HG03571 (cell line): Measurements from ENCODE around the gene PAQR5.
"Not testable (repeated sequence)": the region's sequence is repeated elsewhere in the genome, so short reads cannot be mapped to it uniquely, and the experiment has no call there.

Experiments
- ATAC-seq: cut with Tn5 transposase; IDR thresholded peaks from one replicate; pipeline ENCODE4 v1.9.1; 2021; ENCODE audit not compliant: unreplicated experiment

PAQR5 gene

GRCh38 chr15:69415381-69415780, 116.7 kb downstream of the PAQR5 start:
- ATAC-seq = no peak

GRCh38 chr15:69417581-69417980, 118.9 kb downstream of the PAQR5 start:
- no peak for ATAC-seq

- ATAC-seq = no peak
Measured at GRCh38 chr15:69421498-69421897, 122.8 kb downstream of the PAQR5 start.

- ATAC-seq = no peak
Measured at GRCh38 chr15:69422336-69422895, 123.7 kb downstream of the PAQR5 start.

- ATAC-seq = no peak
Measured at GRCh38 chr15:69424001-69424400, 125.3 kb downstream of the PAQR5 start.

- no peak for ATAC-seq
Measured at GRCh38 chr15:69424748-69425413, 126.2 kb downstream of the PAQR5 start.

GRCh38 chr15:69433831-69434230, 135.1 kb downstream of the PAQR5 start:
- no peak for ATAC-seq

GRCh38 chr15:69434238-69434637, 135.5 kb downstream of the PAQR5 start:
- no peak for ATAC-seq

- ATAC-seq = no peak
Measured at GRCh38 chr15:69434679-69435078, 136.0 kb downstream of the PAQR5 start.

- ATAC-seq = no peak
Measured at GRCh38 chr15:69435985-69436384, 137.3 kb downstream of the PAQR5 start.

GRCh38 chr15:69436951-69437350, 138.2 kb downstream of the PAQR5 start:
- no peak for ATAC-seq

GRCh38 chr15:69439623-69440022, 140.9 kb downstream of the PAQR5 start:
- ATAC-seq = no peak

GRCh38 chr15:69443032-69443611, 144.4 kb downstream of the PAQR5 start:
- ATAC-seq = peak; percentile 61

GRCh38 chr15:69444686-69445085, 146.0 kb downstream of the PAQR5 start:
- no peak for ATAC-seq

- no peak for ATAC-seq
Measured at GRCh38 chr15:69446953-69447352, 148.2 kb downstream of the PAQR5 start.

- ATAC-seq = not testable (repeated sequence)
Measured at GRCh38 chr15:69450221-69450620, 151.5 kb downstream of the PAQR5 start.

GRCh38 chr15:69450968-69451695, 152.4 kb downstream of the PAQR5 start:
- ATAC-seq = no peak

GRCh38 chr15:69451951-69452691, 153.4 kb downstream of the PAQR5 start:
- peak; percentile 1 for ATAC-seq

GRCh38 chr15:69452692-69453521, 154.2 kb downstream of the PAQR5 start, which contains the start of gene RPLP1:
RPLP1 (plus strand) TSS chr15:69452818; CDS start chr15:69452949, 131 bp downstream.
- ATAC-seq = peak; percentile 81

- no peak for ATAC-seq
Measured at GRCh38 chr15:69454953-69455352, 156.2 kb downstream of the PAQR5 start.
